GM12878 (cell line): ENCODE results near the gene KLHL18. TPM values are rescaled to one million over a fixed set of nuclear protein-coding genes. Genes with fewer than 3 reads are reported as not detected.

Experiments used
- ATF3 ChIP-seq: IDR thresholded peaks from 2 replicates; pipeline ENCODE4 v1.6.1; 2011; ENCODE audit warnings: low read depth, mild to moderate bottlenecking, low read length, moderate library complexity, borderline replicate concordance; ENCODE audit errors: extremely low read depth
- BHLHE40 ChIP-seq, 2 experiments: fragments of 450-650 bp in 1 of 2; IDR thresholded peaks; 2 replicates each; pipeline ENCODE4 v1.6.1; 2011 to 2017; ENCODE audit warnings: low read depth in 2 of 2, borderline replicate concordance in 1 of 2, improper control_type of control experiment in 1 of 2, low read length in 1 of 2, mild to moderate bottlenecking in 1 of 2
- CHD2 ChIP-seq: IDR thresholded peaks from 2 replicates; pipeline ENCODE4 v1.6.1; 2011; ENCODE audit warnings: low read depth, low read length, improper control_type of control experiment, borderline replicate concordance
- CTCF ChIP-seq, 3 experiments: IDR thresholded peaks in 2 of 3; conservative IDR thresholded peaks in 1 of 3; 2 replicates each; pipeline ENCODE4 v1.5.1; 2011; ENCODE audit warnings: low read depth in 3 of 3, low read length in 3 of 3, mild to moderate bottlenecking in 3 of 3, control low read depth in 2 of 3, moderate library complexity in 2 of 3, inconsistent platforms in 1 of 3, mixed read lengths in 1 of 3; ENCODE audit not compliant: control insufficient read depth in 2 of 3, insufficient read depth in 1 of 3; ENCODE audit errors: extremely low read depth in 1 of 3
- E2F8 ChIP-seq: fragments of 450-650 bp; IDR thresholded peaks from 2 replicates; pipeline ENCODE4 v1.6.1; 2018; ENCODE audit warnings: mild to moderate bottlenecking, low read depth, moderate library complexity; ENCODE audit not compliant: partially characterized antibody
- E4F1 ChIP-seq: fragments of 450-650 bp; IDR thresholded peaks from 2 replicates; pipeline ENCODE4 v1.6.1; 2018; ENCODE audit warnings: borderline replicate concordance, mild to moderate bottlenecking; ENCODE audit not compliant: partially characterized antibody
- NFYA ChIP-seq: IDR thresholded peaks from 2 replicates; pipeline ENCODE4 v1.6.1; 2011; ENCODE audit warnings: low read depth, mild to moderate bottlenecking, low read length, improper control_type of control experiment, borderline replicate concordance
- NR2F1 ChIP-seq: fragments of 450-650 bp; conservative IDR thresholded peaks from 2 replicates; pipeline ENCODE4 v1.6.1; 2017; ENCODE audit warnings: mild to moderate bottlenecking
- PAX8 ChIP-seq: fragments of 450-650 bp; IDR thresholded peaks from 2 replicates; pipeline ENCODE4 v1.6.1; 2017; ENCODE audit warnings: mild to moderate bottlenecking, moderate library complexity
- RUNX3 ChIP-seq: IDR thresholded peaks from 2 replicates; pipeline ENCODE4 v1.6.1; 2012; ENCODE audit warnings: low read length, inconsistent platforms
- TCF3 ChIP-seq: IDR thresholded peaks from 2 replicates; pipeline ENCODE4 v1.6.1; 2012; ENCODE audit warnings: low read depth, mild to moderate bottlenecking, low read length, borderline replicate concordance; ENCODE audit not compliant: insufficient read depth
- USF2 ChIP-seq: IDR thresholded peaks from 2 replicates; pipeline ENCODE4 v1.6.1; 2011; ENCODE audit warnings: low read depth, low read length, improper control_type of control experiment, borderline replicate concordance
- YY1 ChIP-seq: IDR thresholded peaks from 2 replicates; pipeline ENCODE4 v1.6.1; 2011; ENCODE audit warnings: low read depth, mild to moderate bottlenecking, low read length
- ZNF207 ChIP-seq: fragments of 450-650 bp; IDR thresholded peaks from 2 replicates; pipeline ENCODE4 v1.6.1; 2014; ENCODE audit warnings: antibody characterized with exemption, mild to moderate bottlenecking, borderline replicate concordance
- ZNF592 ChIP-seq: fragments of 450-650 bp; IDR thresholded peaks from 2 replicates; pipeline ENCODE4 v1.6.1; 2017; ENCODE audit warnings: mild to moderate bottlenecking, moderate library complexity
- polyA plus RNA-seq, 11 experiments: library from polyadenylated mRNA; depleted of rRNA in 4 of 11; unstranded in 6 of 11; stranded (reverse) in 5 of 11; fragments of >200 nt; fragmentation: Nextera tagmentation in 4 of 11; fragmentation: Illumina TruSeq in 1 of 11; extraction: Ambion mirVana in 4 of 11; extraction: Trizol in 1 of 11; gene quantifications; 1 replicate in 1 of 11; 2 replicates in 10 of 11; pipeline versions ENCODE4 v1.2.1 to v1.2.3, GENCODE V29; 2011 to 2016; ENCODE audit warnings: inconsistent platforms in 2 of 11, missing spikeins in 2 of 11, low read depth in 1 of 11
- total RNA-seq, 4 experiments: library from RNA; depleted of rRNA in 3 of 4; stranded (reverse); fragments of >200 nt in 3 of 4; fragmentation: Illumina TruSeq in 1 of 4; extraction: Trizol in 1 of 4; gene quantifications; 2 replicates each; pipeline versions ENCODE4 v1.2.1 to v1.2.3, GENCODE V29; 2013 to 2021

Gene KLHL18
- total and polyA plus RNA-seq, 10 of the 15 experiments (the other 5 are each of a cell fraction or from before 2014, with no cell fraction given): 24.0 to 69.8 (median 51.7) TPM

GRCh38 chr3:47347217-47347801, 64.6 kb downstream of the KLHL18 start (continued):
- TF ChIP-seq ZNF592 (no peak), ATF3 (no peak), PAX8 (no peak), BHLHE40 (IDR thresholded peaks at IDR 0.05; ENCODE audit: borderline replicate concordance in 1 of 2, low read depth in 2 of 2, low read length in 1 of 2) (peak; percentile 50 to 70; a peak in 2 of 4 replicates), USF2 (no peak), ZNF207 (no peak), CHD2 (peak; percentile 37; the same call in 1 of the 2 replicates), E2F8 (peak; percentile 73), TCF3 (0 out of 2 replicates have a peak, but pooled peaks have one; percentile 26), CTCF (IDR thresholded peaks at IDR 0.05 in 2 of 3, conservative IDR thresholded peaks at IDR 0.05 in 1 of 3; ENCODE audit: control insufficient read depth in 2 of 3, extremely low read depth in 1 of 3, insufficient read depth in 1 of 3, low read depth in 3 of 3, low read length in 3 of 3) (no peak), E4F1 (no peak), NR2F1 (peak; percentile 39; the same call in 1 of the 2 replicates), YY1 (no peak), NFYA (no peak), RUNX3 (peak; percentile 99)
